Suprapubic skin (tissue), 4 donors: ENCODE results near the gene DCX. TPM values are rescaled to one million over a fixed set of nuclear protein-coding genes. Genes with fewer than 3 reads are reported as not detected.
"Not testable (repeated sequence)": the region's sequence is repeated elsewhere in the genome, so short reads cannot be mapped to it uniquely, and the experiment has no call there.

Experiments used
- DNase-seq, 2 donors: peaks; one replicate each; pipeline ENCODE4 v3.0.0-alpha.2; 2019; ENCODE audit warnings: low spot score in 2 of 2
- H3K27ac ChIP-seq: fragments of 200-600 bp; sonication (generic); one replicate; pipeline ENCODE4 v1.5.1; 2019
- H3K27me3 ChIP-seq: fragments of 200-600 bp; sonication (generic); one replicate; pipeline ENCODE4 v1.5.1; 2019
- H3K36me3 ChIP-seq: fragments of 200-600 bp; sonication (generic); one replicate; pipeline ENCODE4 v1.5.1; 2019
- H3K4me1 ChIP-seq: fragments of 200-600 bp; sonication (generic); one replicate; pipeline ENCODE4 v1.5.1; 2019
- H3K4me3 ChIP-seq: fragments of 200-600 bp; sonication (generic); one replicate; pipeline ENCODE4 v1.5.1; 2019; ENCODE audit warnings: mild to moderate bottlenecking
- H3K9me3 ChIP-seq: fragments of 200-600 bp; sonication (generic); one replicate; pipeline ENCODE4 v1.5.1; 2019
- EP300 ChIP-seq: sonication (generic); formaldehyde crosslinking; IDR thresholded peaks from one replicate; pipeline ENCODE4 v1.6.1; 2017; ENCODE audit warnings: antibody characterized with exemption
- POLR2A ChIP-seq, 2 donors: fragments of 450-650 bp; IDR thresholded peaks; one replicate each; pipeline ENCODE4 v1.6.1; 2017; ENCODE audit warnings: antibody characterized with exemption in 2 of 2, mild to moderate bottlenecking in 2 of 2, moderate library complexity in 2 of 2
- POLR2AphosphoS5 ChIP-seq, 3 donors: sonication (generic); formaldehyde crosslinking; IDR thresholded peaks; one replicate each; pipeline ENCODE4 v1.6.1; 2017; ENCODE audit warnings: antibody characterized with exemption in 3 of 3
- WGBS: methylation state at CpG from one replicate; pipeline ENCODE4 v1.1.5; 2018; 5-methylcytosine and 5-hydroxymethylcytosine counted together
- total RNA-seq, 4 donors: library from RNA; depleted of rRNA; stranded (reverse); fragments of >200 nt; gene quantifications; one replicate each; pipeline ENCODE4 v1.1.0, GENCODE V29; 2016
- TF ChIP-seq, protein P1 (sequence below), 2 donors: fragments of 200-600 bp in 1 of 2; fragments of 450-650 bp in 1 of 2; sonication (generic) in 1 of 2; IDR thresholded peaks; one replicate each; pipeline ENCODE4 v1.5.1; 2016 to 2019; ENCODE audit warnings: antibody characterized with exemption in 2 of 2, mild to moderate bottlenecking in 1 of 2, moderate library complexity in 1 of 2

DCX gene
- total RNA-seq, 4 donors from 2014 or later = 0.42 TPM; not detected in 3

DNA sequence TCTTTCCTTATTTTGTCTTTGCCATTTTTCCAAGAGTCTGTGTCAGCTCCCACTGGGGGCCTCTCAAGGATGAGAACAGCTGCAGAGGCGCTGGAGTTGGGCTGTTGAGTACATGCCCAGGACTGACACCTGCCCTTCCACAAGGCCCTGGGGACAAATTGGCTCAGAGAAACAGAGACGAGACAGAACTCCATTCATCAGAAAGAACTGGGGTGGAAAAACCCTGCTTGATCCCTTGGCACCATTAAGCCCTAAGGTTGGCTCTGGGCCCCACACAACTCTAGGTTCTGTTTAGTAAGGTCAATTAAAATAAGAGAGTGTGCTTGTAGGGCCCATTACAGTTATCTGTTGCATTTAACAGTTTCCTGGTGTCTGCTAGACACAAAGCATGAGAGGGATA is 63.6 kb downstream of the DCX start:
- no peak for DNase-seq
- Histone ChIP-seq H3K4me3 (no peak overlapping the region), H3K9me3 (no peaks in the 10 kb centered on the region), H3K36me3 (no peaks in the 10 kb centered on the region), H3K27ac (no peak overlapping the region), H3K4me1 (no peaks in the 10 kb centered on the region), H3K27me3 (no peaks in the 10 kb centered on the region)
- 23% methylated on average over 2 of the region's 2 CpGs for WGBS
- TF ChIP-seq POLR2A (IDR thresholded peaks at IDR 0.05) (no peak), POLR2AphosphoS5 (IDR thresholded peaks at IDR 0.05) (no peak), EP300 (no peak)
- TF ChIP-seq, protein P1, sequence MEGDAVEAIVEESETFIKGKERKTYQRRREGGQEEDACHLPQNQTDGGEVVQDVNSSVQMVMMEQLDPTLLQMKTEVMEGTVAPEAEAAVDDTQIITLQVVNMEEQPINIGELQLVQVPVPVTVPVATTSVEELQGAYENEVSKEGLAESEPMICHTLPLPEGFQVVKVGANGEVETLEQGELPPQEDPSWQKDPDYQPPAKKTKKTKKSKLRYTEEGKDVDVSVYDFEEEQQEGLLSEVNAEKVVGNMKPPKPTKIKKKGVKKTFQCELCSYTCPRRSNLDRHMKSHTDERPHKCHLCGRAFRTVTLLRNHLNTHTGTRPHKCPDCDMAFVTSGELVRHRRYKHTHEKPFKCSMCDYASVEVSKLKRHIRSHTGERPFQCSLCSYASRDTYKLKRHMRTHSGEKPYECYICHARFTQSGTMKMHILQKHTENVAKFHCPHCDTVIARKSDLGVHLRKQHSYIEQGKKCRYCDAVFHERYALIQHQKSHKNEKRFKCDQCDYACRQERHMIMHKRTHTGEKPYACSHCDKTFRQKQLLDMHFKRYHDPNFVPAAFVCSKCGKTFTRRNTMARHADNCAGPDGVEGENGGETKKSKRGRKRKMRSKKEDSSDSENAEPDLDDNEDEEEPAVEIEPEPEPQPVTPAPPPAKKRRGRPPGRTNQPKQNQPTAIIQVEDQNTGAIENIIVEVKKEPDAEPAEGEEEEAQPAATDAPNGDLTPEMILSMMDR (IDR thresholded peaks at IDR 0.05) = no peak

DNA sequence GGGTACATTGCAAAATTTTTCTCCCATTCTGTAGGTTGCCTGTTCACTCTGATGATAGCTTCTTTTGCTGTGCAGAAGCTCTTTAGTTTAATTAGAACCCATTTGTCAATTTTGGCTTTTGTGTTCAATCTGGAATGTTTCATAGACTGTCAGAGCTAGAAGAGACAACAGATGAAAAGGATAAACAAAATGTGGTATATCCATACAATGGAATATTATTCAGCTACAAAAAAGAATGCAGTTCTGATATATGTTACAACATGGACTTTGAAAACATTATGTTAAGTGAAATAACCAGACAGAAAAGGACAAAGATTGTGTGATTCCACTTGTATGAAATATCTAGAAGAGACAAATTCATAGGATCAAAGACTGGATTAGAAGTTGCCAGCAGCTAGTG is 65.8 kb downstream of the DCX start:
- H3K27ac ChIP-seq, H3K4me3 ChIP-seq, H3K4me1 ChIP-seq, DNase-seq, H3K36me3 ChIP-seq, H3K27me3 ChIP-seq, H3K9me3 ChIP-seq: not testable (repeated sequence)

DNA sequence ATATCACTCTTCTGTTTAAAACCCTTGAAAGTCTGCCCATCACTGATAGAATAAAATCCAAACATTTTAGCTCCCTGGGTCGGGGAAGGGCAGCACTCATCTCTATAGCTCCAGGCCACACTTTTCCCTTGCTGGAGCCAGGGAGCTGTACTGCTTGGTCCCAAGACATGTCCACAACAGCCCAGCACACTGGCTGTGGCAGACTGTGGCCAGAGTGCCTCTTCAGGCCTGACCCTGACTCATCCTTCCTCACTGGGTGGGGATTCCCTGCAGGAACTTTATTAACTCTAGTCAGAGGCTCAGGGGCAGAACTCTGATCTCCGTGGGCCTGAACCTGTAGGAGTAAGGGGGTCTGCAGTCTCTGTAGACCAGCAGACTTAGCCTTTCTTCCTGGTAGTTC is 71.9 kb downstream of the DCX start:
- Histone ChIP-seq H3K36me3 (no peaks in the 10 kb centered on the region), H3K27me3 (no peaks in the 10 kb centered on the region), H3K27ac (no peak overlapping the region), H3K9me3 (no peaks in the 10 kb centered on the region), H3K4me1 (no peaks in the 10 kb centered on the region), H3K4me3 (no peak overlapping the region)
- DNase-seq = no peak
- no peak for TF ChIP-seq POLR2A (IDR thresholded peaks at IDR 0.05)
- TF ChIP-seq, protein P1 (IDR thresholded peaks at IDR 0.05) = no peak
- no peak for TF ChIP-seq EP300
- no peak for TF ChIP-seq POLR2AphosphoS5 (IDR thresholded peaks at IDR 0.05)
- WGBS = 79% methylated on average over 2 of the region's 2 CpGs

- Histone ChIP-seq H3K27ac (no peak overlapping the region), H3K4me3 (no peak overlapping the region), H3K4me1 (no peaks in the 10 kb centered on the region), H3K36me3 (no peaks in the 10 kb centered on the region), H3K27me3 (no peaks in the 10 kb centered on the region), H3K9me3 (no peaks in the 10 kb centered on the region)
- TF ChIP-seq, protein P1 (IDR thresholded peaks at IDR 0.05) = no peak
- TF ChIP-seq POLR2AphosphoS5 (IDR thresholded peaks at IDR 0.05) = no peak
- TF ChIP-seq EP300 = no peak
- TF ChIP-seq POLR2A (IDR thresholded peaks at IDR 0.05) = no peak
- DNase-seq = no peak
Measured at GRCh38 chrX:111339212-111339611, 72.8 kb downstream of the DCX start.

DNA sequence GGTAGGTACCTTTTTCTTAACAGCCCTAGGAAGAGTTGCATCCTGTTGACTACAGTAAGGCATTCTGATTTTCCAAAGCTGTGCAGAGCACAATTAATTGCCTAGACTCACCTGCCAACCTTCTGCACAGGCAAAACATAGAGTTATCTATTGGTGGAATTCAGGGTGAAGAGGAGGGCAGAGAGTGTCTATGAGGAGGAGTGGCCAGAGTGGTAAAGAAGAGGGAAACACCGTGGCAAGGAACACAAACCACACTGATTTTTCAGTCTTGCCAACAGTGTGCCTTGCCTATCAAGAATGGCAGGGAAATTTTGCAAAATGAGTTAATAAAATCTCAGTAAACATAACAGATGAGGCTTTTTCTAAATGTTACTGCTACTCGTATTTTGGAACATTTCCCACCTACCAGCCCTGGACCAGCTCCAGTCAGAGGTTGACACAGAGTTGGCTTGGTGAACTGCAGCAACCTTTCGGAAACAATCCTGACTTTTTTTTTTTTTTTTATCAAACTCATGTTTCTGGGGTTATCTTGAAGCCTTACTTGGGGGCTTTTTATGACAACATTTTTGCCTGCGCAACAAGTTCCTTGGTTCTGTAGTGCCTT is 73.8 kb downstream of the DCX start:
- Histone ChIP-seq H3K4me3 (no peak overlapping the region), H3K36me3 (no peaks in the 10 kb centered on the region), H3K9me3 (no peaks in the 10 kb centered on the region), H3K27ac (no peak overlapping the region), H3K27me3 (no peaks in the 10 kb centered on the region), H3K4me1 (no peaks in the 10 kb centered on the region)
- TF ChIP-seq POLR2A (IDR thresholded peaks at IDR 0.05) (no peak), POLR2AphosphoS5 (IDR thresholded peaks at IDR 0.05) (no peak), EP300 (no peak)
- TF ChIP-seq, protein P1 (IDR thresholded peaks at IDR 0.05) = no peak
- 60% methylated on average over 4 of the region's 4 CpGs for WGBS
- DNase-seq = no peak

DNA sequence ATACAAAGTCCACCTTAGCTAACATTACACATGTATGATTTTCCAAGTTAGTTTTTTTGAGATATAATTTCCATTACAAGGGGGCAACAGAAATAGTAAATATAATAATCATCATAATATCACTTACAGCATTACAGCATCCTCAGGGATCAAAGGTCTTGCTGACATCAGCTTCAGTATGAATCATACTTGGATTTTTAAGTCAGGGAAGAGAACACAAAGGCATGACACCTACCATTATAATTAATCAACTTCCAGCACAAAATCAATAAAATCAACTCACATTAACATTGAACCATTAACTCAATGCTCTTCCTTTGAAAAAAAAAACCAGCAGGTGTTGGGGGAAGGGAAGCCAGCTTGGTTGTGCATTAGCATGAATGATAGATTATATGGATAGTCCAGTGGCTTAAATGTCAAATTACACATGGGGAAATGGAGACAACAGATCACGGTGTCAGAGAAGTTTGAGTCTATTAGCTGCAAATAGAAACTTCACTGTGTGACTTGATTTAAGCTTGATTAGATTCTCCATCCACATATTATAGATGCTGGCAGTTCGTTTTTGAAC is 74.8 kb downstream of the DCX start:
- Histone ChIP-seq H3K4me3 (no peak overlapping the region), H3K9me3 (no peaks in the 10 kb centered on the region), H3K27me3 (no peaks in the 10 kb centered on the region), H3K36me3 (no peaks in the 10 kb centered on the region), H3K27ac (no peak overlapping the region), H3K4me1 (no peaks in the 10 kb centered on the region)
- DNase-seq = no peak
- TF ChIP-seq POLR2AphosphoS5 (IDR thresholded peaks at IDR 0.05) = no peak
- TF ChIP-seq, protein P1 (IDR thresholded peaks at IDR 0.05) = no peak
- WGBS = 51% methylated on average over 2 of the region's 2 CpGs
